Left cardiac atrium (tissue), 4 donors: Measurements from ENCODE around the gene AP1G2. TPM values are rescaled to one million over a fixed set of nuclear protein-coding genes. Genes with fewer than 3 reads are reported as not detected.
"Not testable (repeated sequence)": the region's sequence is repeated elsewhere in the genome, so short reads cannot be mapped to it uniquely, and the experiment has no call there.

Experiments used
- ATAC-seq, 2 donors: fragments of 200-7000 bp; cut with Tn5 transposase; one replicate each; pipeline ENCODE4 v1.9.1; 2020; ENCODE audit warnings: mild to moderate bottlenecking in 2 of 2, moderate library complexity in 2 of 2
- DNase-seq: peaks from one replicate; pipeline ENCODE4 v3.0.0-alpha.2; 2020
- intact Hi-C, 2 donors: fragments of 100-400 bp; cut with DNase I; formaldehyde crosslinking; loops; one replicate each; pipeline versions ENCODE4 v1.14.1 to v1.15.1; 2022 to 2023
- total RNA-seq, 2 donors: library from RNA; stranded (reverse); fragmentation: NEBNext Ultra II Directional; extraction: Animal tissue kit (Norgen Biotek cat#: 25700); gene quantifications; one replicate each; pipeline ENCODE4 v1.2.1, GENCODE V29; 2021
- donor health status: DM: no; HTN: yes; CAD: no.
- donor health status: DM: no; HTN: yes; CAD: no; lungs with severe emphysema.
- donor health status: DM: yes; HTN: yes; CAD: no.
- donor health status: Dilated cardiomyopathy.

Gene AP1G2
- total RNA-seq, 2 donors from 2014 or later: 16.5 to 32.3 TPM

DNA sequence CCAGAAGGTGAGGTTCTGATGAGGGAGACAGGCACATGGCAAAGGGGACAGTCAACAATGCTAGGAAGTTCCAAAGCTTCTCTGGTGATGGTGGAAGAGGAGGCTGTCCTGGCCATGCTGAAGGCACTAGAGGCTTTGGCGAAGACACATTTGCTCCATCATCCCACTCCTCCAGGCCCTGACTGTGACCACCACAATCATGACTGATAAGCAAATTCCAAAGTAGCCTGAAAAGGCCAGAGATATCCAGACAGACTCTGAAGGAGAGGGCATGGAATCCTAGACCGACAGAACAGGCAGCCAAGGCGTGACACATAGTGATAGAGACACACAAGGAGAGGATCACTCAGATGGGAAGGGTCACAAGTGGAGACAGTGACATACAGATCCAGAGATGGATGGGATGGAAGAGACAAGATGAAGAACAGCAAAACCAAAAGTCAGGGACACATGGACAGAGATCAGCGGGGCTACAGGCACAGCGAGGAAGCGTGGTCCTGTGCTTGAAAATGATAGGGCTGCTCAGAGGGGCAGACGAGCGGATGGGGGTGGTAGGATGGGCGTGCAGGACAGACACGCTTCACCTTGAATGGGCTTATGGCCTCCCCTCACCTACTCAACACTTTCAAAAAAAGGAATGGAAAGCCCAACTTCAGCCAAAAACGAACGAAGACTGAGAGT lies 17.3 kb downstream of the AP1G2 start:
- DNase-seq (no peak), ATAC-seq (no peak)
- intact Hi-C loops: no loop called here

- intact Hi-C loops: no loop called here
- no peak for DNase-seq
- no peak for ATAC-seq
These were observed 19.0 kb downstream of the AP1G2 start for GRCh38 chr14:23548351-23549318.

- no peak for DNase-seq
These were observed 19.7 kb downstream of the AP1G2 start for GRCh38 chr14:23547924-23548323.

DNA sequence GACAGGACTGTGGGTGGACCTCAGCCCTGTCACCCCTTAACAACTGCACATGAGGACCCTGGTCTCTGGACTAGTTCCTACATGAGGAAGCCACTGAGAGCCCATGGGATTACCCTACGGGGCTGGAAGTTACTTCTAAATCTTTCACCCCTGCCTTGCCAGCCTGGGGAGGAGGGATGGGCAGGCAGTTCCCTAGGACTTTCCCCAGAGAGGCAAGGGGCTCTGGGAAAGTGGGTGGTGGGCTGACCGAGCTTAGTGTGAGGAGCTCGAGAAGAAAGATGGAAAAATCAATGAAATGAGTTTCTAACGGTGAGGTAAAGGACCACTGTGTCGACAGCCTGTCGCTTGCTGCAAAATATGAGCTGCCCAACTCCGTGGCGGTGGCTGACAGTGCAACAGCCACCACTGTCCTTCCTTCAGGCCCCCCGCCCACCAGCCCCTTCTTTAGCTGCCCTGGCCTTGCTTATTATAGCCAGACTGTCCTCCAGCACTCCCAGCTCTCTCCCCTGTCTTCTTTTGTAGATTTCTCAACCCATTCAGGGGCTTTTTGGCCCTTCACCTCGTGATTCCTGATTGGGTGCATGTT lies 21.0 kb downstream of the AP1G2 start:
- intact Hi-C loops: no loop called here
- no peak for ATAC-seq
- DNase-seq: no peak

More at GRCh38 chr14:23547924-23548323, 19.7 kb downstream of the AP1G2 start:
- no peak for ATAC-seq
- intact Hi-C loops: no loop called here

GRCh38 chr14:23545740-23546365 lies 21.7 kb downstream of the AP1G2 start:
- peak in 1 of 2 donors; percentile 41 for ATAC-seq
- intact Hi-C loops: no loop called here
- DNase-seq: no peak

DNA sequence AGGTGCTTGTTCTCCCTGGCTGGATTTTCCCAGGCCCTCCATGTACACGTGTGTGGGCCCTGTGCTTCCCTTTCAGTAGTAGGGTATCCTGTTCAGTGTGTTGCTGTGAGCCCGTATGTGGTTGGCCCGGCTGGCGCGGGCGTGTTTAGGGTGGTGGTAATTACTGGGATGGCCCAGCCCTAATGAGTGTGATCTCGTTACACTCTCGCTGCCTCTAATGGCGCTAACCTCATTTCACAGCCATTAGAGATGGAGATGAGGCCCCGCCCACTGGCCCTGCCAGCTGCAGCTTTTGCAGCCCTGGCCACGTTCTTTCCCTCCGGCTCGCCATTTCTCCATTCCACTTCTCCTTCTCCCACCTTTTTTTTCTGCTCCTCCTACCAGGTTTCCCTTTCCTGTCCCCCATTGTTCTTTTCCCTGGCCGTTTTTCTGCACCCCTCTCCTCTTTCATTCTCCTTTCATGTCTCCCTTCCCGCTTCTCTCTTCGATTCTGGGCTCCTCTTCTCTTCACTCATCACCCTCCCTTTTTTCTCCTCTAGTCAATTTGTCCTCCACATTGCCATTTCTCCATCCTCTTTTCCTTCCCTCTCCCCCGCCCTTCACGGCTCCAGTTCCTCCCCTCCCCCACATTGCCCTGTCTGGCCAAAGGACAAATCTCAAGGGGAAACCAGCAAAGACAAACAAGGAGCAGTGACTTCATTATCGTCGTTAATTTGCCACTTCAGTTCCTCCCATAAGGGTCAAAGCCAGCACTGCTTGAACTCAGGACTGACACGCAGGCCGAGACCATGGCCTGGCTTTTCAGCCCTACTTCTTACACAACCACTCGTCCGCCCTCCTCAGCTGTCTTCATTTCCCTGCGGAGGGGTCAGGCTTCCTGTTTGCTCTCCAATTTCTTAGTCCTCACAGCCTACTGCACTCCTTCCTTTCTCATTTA lies 22.8 kb downstream of the AP1G2 start:
- ATAC-seq (peak; percentile 77 to 95), DNase-seq (peak; percentile 51)
- intact Hi-C loops: no loop called here

DNA sequence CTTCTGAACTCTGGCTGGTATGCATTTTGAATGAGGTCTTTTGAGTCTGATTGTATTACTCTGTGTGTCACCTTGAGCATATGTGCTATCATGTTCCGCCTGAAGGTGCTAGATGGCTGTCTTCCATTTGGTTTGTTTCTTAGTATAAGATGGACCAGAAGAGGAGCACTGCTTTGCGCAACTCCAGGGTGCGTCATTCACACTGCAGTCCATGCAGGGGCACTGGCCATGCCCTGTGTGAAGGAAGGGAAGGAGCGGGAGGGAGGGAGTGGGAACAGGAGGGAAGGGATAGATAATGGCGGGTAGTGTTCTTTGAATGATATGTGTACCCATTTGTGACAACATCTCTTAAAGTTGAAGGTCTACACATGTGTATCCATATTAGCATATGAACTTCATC lies 24.2 kb downstream of the AP1G2 start:
- intact Hi-C loops: no loop called here
- ATAC-seq: no peak
- no peak for DNase-seq

DNA sequence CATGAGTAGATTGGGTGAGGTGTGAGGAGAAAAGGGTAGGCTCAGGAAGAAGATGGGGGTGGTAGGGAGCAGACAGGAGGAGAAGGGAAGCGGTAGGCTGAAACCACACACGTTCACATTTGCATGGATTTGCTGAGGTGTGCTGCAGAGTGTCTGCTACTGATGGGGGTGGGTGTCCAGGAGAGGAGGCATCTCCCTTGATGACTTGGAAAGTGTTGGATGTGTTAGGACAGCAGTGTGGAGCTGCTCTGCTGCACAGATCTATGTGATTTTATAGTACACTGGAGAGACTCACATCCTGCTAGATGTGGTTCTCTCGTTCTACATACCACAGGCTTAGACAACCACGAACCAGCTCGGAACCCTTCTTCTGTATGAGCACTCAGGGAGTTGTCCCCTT lies 25.3 kb downstream of the AP1G2 start:
- ATAC-seq (no peak), DNase-seq (no peak)
- intact Hi-C loops: no loop called here

GRCh38 chr14:23540141-23540469 lies 27.5 kb downstream of the AP1G2 start:
- ATAC-seq (no peak), DNase-seq (no peak)
- intact Hi-C loops: no loop called here

DNA sequence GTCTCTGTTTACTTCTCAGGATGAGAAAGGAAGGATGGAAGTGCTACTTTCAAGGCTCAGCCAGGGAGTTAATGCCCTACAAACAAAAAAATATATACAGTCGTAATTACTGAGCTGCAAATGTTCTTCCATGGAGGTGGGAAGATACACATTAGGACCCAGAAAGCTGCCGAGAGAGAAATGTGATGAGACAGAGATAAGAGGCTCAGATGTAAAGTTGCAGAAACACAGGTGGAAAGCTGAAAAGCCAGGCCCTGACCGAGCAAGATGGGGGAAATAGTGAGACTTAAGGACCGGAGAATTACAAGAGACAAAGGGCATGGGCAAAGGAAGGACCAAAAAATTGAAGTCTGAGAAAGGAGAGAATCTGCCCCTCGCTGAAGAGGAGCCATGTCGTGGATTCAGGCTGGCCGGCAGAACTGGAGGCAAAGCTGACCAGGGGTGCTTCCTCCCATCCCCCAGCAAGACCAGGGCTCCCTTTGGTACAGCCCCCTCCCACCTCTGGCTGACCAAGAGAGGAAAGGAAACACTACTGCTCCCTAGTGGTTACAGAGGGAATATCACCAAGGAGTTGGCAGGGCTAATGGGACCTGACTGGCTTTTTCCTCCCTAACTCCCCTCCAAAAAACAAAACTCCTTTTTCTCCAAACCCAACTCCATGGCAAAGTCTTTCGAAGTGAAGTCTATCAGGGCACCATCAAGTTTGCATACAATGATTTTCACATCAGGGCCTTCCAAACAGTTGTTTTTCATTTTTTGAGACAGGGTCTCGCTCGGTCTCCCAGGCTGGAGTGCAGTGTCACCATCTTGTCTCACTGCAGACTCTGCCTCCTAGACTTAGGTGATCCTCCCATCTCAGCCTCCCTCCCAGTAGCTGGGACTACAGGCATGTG lies 28.1 kb downstream of the AP1G2 start:
- DNase-seq (no peak), ATAC-seq (peak; percentile 58 to 71)
- intact Hi-C loops: no loop called here

DNA sequence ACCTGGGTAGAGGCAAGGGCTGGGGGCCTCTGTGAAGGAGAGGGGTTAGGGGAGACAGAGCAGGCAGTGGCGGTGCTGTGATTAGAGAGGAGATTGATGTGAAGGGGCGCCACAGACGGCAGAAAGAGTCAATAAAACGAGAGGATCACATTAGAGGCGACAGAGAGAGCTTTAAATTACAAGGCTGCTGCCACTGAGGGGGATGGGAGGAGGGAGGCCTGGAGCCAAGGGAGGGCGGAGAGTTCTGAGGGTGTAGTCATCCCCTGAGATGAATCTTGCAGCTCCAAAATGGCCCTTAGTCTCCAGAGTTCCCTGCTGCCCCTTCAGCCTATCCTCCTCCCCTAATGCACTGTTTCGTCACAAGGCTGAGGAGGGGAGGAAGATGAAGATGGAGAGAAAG lies 28.8 kb downstream of the AP1G2 start:
- DNase-seq (no peak), ATAC-seq (peak; percentile 72 to 75)
- intact Hi-C loops: no loop called here

DNA sequence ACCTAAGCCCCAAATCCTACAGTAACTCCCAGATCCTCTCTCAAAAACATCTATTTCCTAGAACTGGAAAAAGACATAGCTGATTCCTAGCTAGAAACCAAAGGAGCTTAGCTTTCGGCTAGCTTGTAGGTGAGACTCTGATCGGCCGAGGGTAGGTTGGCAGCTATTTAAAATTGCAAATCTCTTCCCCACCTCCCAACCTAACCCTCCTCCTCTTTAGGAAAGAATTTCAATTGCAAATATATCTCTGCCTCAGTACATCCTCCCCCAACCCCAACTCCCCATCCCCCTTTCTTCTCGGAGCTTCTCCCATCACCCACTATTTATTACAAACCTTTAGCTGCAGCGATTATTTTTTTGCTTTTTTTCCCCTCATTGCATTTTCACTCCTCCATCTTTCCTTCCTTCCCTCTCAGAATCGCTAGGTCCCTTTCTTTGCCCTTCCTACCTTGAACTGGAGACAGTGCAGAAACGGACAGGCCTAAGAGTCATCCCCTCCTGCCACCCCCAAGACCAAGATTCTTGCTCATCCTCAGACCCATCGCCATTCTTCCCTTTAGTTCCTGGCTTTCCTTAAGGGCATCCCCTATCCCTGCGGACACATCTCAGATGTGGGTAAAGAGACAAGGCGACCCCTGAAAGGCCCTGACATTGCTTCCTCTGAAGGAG lies 29.4 kb downstream of the AP1G2 start:
- intact Hi-C loops: no loop called here
- DNase-seq: no peak
- ATAC-seq: no peak

GRCh38 chr14:23537351-23538049 lies 30.1 kb downstream of the AP1G2 start:
- intact Hi-C loops: no loop called here

GRCh38 chr14:23536906-23537305 lies 30.7 kb downstream of the AP1G2 start:
- ATAC-seq, intact Hi-C loops, DNase-seq: not testable (repeated sequence)

More at GRCh38 chr14:23537351-23538049, 30.1 kb downstream of the AP1G2 start:
- DNase-seq (no peak), ATAC-seq (no peak)

- intact Hi-C loops: no loop called here
- ATAC-seq: no peak
- DNase-seq: no peak
These were observed 31.1 kb downstream of the AP1G2 start for GRCh38 chr14:23536494-23536893.

DNA sequence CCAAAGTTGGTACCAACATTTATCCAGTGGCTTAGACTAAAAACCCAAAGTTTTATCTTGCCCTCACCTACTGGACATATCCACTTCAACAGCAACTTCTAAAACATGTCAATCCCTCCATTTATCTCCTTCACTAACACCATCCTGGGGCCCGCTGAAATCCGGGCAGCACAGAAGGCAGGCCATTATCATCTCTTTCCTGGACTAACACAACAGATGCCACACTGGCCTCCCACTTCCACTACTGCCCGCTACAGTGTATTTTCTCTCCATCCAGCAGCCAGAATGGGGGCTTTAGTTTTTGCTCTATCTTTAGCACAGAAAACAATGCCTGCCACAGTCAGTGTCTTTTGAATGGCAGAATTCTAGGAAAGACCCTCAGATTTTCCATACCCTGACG lies 31.6 kb downstream of the AP1G2 start:
- intact Hi-C loops: no loop called here
- DNase-seq (no peak), ATAC-seq (no peak)
